Panc1 (cell line): Measurements from ENCODE around the gene TPPP. TPM values are rescaled to one million over a fixed set of nuclear protein-coding genes. Genes with fewer than 3 reads are reported as not detected.

Experiments
- ATAC-seq: fragments of 200-7000 bp; cut with Tn5 transposase; 2 replicates; pipeline ENCODE4 v1.9.1; 2020; ENCODE audit warnings: mild to moderate bottlenecking, moderate library complexity
- BruUV-seq: library from RNA; stranded (reverse); fragments of 400-500 nt; replicated peaks from 2 replicates; lab custom pipeline; 2021; lab: Mats Ljungman, UMichigan
- CTCF ChIA-PET: fragments of 300-600 bp; sonication (Branson Sonifier 250); formaldehyde crosslinking; loops from one replicate; lab custom pipeline; 2022; ENCODE audit warnings: antibody characterized with exemption; lab: Charles Lee
- POLR2A ChIA-PET: fragments of 300-600 bp; sonication (Branson Sonifier 250); formaldehyde crosslinking; loops from one replicate; lab custom pipeline; 2022; ENCODE audit warnings: antibody characterized with exemption; lab: Charles Lee
- DNase-seq: peaks from one replicate; pipeline ENCODE4 v3.0.0-alpha.2; 2010; ENCODE audit warnings: low read depth, low spot score
- H3K27ac ChIP-seq: 2 replicates; pipeline ENCODE4 v1.5.1; 2011; ENCODE audit warnings: mild to moderate bottlenecking, low read length, inconsistent platforms
- H3K27me3 ChIP-seq: fragments of 200-500 bp; sonication (Bioruptor generic); 2 replicates; pipeline ENCODE4 v1.6.0; 2014; ENCODE audit warnings: low read length, inconsistent platforms; ENCODE audit not compliant: control insufficient read depth, insufficient read depth
- H3K36me3 ChIP-seq: fragments of 200-500 bp; sonication (Bioruptor generic); 2 replicates; pipeline ENCODE4 v1.5.1; 2014; ENCODE audit warnings: inconsistent platforms, mild to moderate bottlenecking, low read length, moderate library complexity; ENCODE audit not compliant: control insufficient read depth, insufficient read depth
- H3K4me1 ChIP-seq: 2 replicates; pipeline ENCODE4 v1.5.1; 2011; ENCODE audit warnings: inconsistent platforms, mild to moderate bottlenecking, low read length, moderate library complexity; ENCODE audit not compliant: control insufficient read depth, insufficient read depth
- H3K4me3 ChIP-seq, 2 experiments: 2 replicates each; pipeline ENCODE4 v1.5.1; 2011 to 2012; ENCODE audit warnings: low read depth in 2 of 2, low read length in 2 of 2, mild to moderate bottlenecking in 2 of 2, inconsistent platforms in 1 of 2, moderate library complexity in 1 of 2
- H3K9me3 ChIP-seq: fragments of 200-500 bp; sonication (Bioruptor generic); 2 replicates; pipeline ENCODE4 v1.5.1; 2014; ENCODE audit warnings: low read depth, mild to moderate bottlenecking, inconsistent platforms, low read length, moderate library complexity; ENCODE audit not compliant: control insufficient read depth, insufficient read depth
- CTCF ChIP-seq: fragments of 450-650 bp; IDR thresholded peaks from 2 replicates; pipeline ENCODE4 v1.5.1; 2017; ENCODE audit warnings: mild to moderate bottlenecking
- POLR2AphosphoS5 ChIP-seq: IDR thresholded peaks from 2 replicates; pipeline ENCODE4 v1.6.1; 2012; ENCODE audit warnings: mild to moderate bottlenecking, low read depth, low read length, moderate library complexity
- SIN3A ChIP-seq: IDR thresholded peaks from 2 replicates; pipeline ENCODE4 v1.6.1; 2012; ENCODE audit warnings: low read depth, mild to moderate bottlenecking, low read length, moderate library complexity, borderline replicate concordance; ENCODE audit not compliant: insufficient read depth
- TCF7L2 ChIP-seq: IDR thresholded peaks from 2 replicates; pipeline ENCODE4 v1.6.1; 2011; ENCODE audit warnings: mild to moderate bottlenecking, low read depth, low read length, inconsistent platforms
- in situ Hi-C: cut with HindIII; loops from 2 replicates; pipeline ENCODE4 v1.10.0; 2016; ENCODE audit warnings: low sequenced_read_pairs, low pct_unique_long_range_greater_than_20kb
- intact Hi-C: fragments of 100-400 bp; cut with micrococcal nuclease; formaldehyde crosslinking; loops from one replicate; pipeline ENCODE4 v1.10.0; 2022; ENCODE audit not compliant: unreplicated experiment
- total RNA-seq: library from RNA; stranded (reverse); gene quantifications from one replicate; pipeline ENCODE4 v1.2.1, GENCODE V29; 2021; ENCODE audit not compliant: unreplicated experiment
- TF ChIP-seq, protein P1 (sequence below), 2 experiments: IDR thresholded peaks; 2 replicates each; pipeline ENCODE4 v1.6.1; 2011 to 2012; ENCODE audit warnings: low read depth in 2 of 2, control low read depth in 1 of 2, low read length in 1 of 2, mild to moderate bottlenecking in 1 of 2, moderate library complexity in 1 of 2; ENCODE audit not compliant: insufficient read depth in 1 of 2

TPPP gene
- total RNA-seq, 1 experiment from 2014 or later: 0.98 TPM

- ChIA-PET CTCF (no interaction called here), POLR2A (no interaction called here)
- Histone ChIP-seq H3K27me3 (no peaks in the 10 kb centered on the region), H3K9me3 (no peaks in the 10 kb centered on the region), H3K36me3 (peaks cover 3% of the 10 kb centered on the region; the same call in 1 of the 2 replicates), H3K27ac (no peak overlapping the region), H3K4me1 (no peaks in the 10 kb centered on the region), H3K4me3 (no peak overlapping the region)
- DNase-seq (no peak), ATAC-seq (no peak)
- intact Hi-C loops (no loop called here), in situ Hi-C loops (no loop called here)
- TF ChIP-seq TCF7L2: no peak
- TF ChIP-seq CTCF: no peak
- TF ChIP-seq, protein P1, sequence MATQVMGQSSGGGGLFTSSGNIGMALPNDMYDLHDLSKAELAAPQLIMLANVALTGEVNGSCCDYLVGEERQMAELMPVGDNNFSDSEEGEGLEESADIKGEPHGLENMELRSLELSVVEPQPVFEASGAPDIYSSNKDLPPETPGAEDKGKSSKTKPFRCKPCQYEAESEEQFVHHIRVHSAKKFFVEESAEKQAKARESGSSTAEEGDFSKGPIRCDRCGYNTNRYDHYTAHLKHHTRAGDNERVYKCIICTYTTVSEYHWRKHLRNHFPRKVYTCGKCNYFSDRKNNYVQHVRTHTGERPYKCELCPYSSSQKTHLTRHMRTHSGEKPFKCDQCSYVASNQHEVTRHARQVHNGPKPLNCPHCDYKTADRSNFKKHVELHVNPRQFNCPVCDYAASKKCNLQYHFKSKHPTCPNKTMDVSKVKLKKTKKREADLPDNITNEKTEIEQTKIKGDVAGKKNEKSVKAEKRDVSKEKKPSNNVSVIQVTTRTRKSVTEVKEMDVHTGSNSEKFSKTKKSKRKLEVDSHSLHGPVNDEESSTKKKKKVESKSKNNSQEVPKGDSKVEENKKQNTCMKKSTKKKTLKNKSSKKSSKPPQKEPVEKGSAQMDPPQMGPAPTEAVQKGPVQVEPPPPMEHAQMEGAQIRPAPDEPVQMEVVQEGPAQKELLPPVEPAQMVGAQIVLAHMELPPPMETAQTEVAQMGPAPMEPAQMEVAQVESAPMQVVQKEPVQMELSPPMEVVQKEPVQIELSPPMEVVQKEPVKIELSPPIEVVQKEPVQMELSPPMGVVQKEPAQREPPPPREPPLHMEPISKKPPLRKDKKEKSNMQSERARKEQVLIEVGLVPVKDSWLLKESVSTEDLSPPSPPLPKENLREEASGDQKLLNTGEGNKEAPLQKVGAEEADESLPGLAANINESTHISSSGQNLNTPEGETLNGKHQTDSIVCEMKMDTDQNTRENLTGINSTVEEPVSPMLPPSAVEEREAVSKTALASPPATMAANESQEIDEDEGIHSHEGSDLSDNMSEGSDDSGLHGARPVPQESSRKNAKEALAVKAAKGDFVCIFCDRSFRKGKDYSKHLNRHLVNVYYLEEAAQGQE (IDR thresholded peaks at IDR 0.05; ENCODE audit: insufficient read depth in 1 of 2, low read depth in 2 of 2, low read length in 1 of 2): no peak
- TF ChIP-seq POLR2AphosphoS5: no peak
- TF ChIP-seq SIN3A: no peak
- BruUV-seq: no TSS peak
These were observed 41.7 kb downstream of the TPPP start for GRCh38 chr5:651296-652022.

DNA sequence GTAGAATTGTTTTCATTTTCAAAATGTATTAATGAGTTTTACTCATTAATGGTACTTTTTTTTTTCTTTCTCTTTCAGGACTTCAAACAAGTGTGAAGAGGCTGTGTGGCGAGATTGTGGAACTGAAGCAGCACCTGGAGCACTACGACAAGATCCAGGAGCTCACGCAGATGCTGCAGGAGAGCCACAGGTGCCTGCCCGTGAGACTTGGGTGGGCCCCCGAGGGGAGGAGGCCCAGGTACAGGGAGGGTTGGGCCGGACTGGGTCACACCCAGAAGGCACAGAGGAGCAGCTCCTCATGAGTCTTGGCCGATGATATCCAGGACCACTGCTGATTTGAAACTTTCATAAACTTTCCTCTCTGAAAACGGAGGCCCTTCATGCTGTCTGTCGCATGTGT lies 45.4 kb downstream of the TPPP start:
- H3K27me3 ChIP-seq: no peaks in the 10 kb centered on the region
- H3K4me1 ChIP-seq: no peaks in the 10 kb centered on the region
- no peak overlapping the region for H3K27ac ChIP-seq
- DNase-seq (no peak), ATAC-seq (no peak)
- H3K36me3 ChIP-seq: peaks cover 5% of the 10 kb centered on the region
- H3K9me3 ChIP-seq: no peaks in the 10 kb centered on the region
- CTCF ChIA-PET: no interaction called here
- intact Hi-C loops: no loop called here
- H3K4me3 ChIP-seq: no peak overlapping the region
- no TSS peak for BruUV-seq
- in situ Hi-C loops: no loop called here
- TF ChIP-seq CTCF (no peak), SIN3A (no peak), POLR2AphosphoS5 (no peak), TCF7L2 (no peak)
- TF ChIP-seq, protein P1 (IDR thresholded peaks at IDR 0.05; ENCODE audit: insufficient read depth in 1 of 2, low read depth in 2 of 2, low read length in 1 of 2): no peak
- POLR2A ChIA-PET: no interaction called here
